ENCODE data around the gene KCNQ2. TPM values are rescaled to one million over a fixed set of nuclear protein-coding genes. Genes with fewer than 3 reads are reported as not detected.

The KCNQ2 gene
- total and polyA plus RNA-seq, 8 donors = 8.4 to 19.1 (median 14.1) TPM; not detected in 2

- no peak for ATAC-seq
- H3K27ac ChIP-seq = no peak overlapping the region
- peaks cover 0 to 67% of the 10 kb centered on the region in 2 donors for H3K27me3 ChIP-seq
- no peaks in the 10 kb centered on the region for H3K4me1 ChIP-seq
- no peak overlapping the region for H3K4me3 ChIP-seq
- no peaks in the 10 kb centered on the region for H3K9me3 ChIP-seq
- intact Hi-C loops (cut with DNase I) = no loop called here
- H3K36me3 ChIP-seq = no peaks in the 10 kb centered on the region
- TF ChIP-seq, protein P1, sequence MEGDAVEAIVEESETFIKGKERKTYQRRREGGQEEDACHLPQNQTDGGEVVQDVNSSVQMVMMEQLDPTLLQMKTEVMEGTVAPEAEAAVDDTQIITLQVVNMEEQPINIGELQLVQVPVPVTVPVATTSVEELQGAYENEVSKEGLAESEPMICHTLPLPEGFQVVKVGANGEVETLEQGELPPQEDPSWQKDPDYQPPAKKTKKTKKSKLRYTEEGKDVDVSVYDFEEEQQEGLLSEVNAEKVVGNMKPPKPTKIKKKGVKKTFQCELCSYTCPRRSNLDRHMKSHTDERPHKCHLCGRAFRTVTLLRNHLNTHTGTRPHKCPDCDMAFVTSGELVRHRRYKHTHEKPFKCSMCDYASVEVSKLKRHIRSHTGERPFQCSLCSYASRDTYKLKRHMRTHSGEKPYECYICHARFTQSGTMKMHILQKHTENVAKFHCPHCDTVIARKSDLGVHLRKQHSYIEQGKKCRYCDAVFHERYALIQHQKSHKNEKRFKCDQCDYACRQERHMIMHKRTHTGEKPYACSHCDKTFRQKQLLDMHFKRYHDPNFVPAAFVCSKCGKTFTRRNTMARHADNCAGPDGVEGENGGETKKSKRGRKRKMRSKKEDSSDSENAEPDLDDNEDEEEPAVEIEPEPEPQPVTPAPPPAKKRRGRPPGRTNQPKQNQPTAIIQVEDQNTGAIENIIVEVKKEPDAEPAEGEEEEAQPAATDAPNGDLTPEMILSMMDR (IDR thresholded peaks at IDR 0.05) = no peak
- no peak for DNase-seq
These were observed 67.2 kb downstream of the KCNQ2 start for GRCh38 chr20:63405102-63405730.

DNA sequence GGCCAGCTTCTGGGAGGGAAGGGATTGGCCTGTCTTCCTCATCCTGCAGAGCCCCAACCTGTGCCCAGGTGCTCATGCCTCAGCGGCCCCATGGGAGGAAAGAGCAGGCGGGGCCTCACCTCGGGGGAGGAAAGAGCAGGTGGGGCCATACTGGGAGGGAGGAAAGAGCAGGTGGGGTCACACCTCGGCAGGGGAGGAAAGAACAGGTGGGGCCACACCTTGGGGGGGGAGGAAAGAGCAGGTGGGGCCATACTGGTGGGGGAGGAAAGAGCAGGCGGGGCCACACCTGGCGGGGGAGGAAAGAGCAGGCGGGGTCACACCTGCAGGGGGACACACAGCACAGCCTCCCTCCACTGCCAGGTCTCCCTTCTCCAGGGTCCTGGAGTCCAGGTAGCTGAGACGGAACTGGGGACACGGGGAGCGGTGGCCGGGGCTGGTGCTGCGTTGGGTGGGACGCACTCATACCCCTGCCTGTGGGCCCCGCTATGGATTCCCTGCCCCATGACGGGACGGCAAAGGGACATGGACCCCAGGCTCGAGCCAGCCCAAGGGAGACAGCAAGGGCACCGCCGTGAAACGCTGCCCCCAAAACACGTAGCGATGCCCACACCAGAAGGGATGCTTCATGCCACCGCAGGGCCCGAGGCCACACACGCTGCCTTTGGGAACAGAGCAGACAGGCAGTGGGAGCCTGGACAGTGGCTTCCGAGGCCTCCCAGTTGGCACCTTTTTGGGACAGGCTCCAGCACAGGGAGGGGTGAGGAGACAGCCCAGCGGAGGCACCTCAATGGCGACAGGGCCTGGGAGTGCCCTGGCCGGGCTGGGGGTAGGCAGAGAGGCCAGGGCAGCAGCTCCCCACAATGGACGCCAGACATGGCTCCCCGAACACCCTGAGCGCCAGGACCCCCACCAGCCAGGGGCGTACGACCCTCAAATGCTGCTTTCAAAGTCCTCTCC is 68.0 kb downstream of the KCNQ2 start:
- no peaks in the 10 kb centered on the region for H3K9me3 ChIP-seq
- no peaks in the 10 kb centered on the region for H3K4me1 ChIP-seq
- ATAC-seq (no peak), DNase-seq (no peak)
- H3K4me3 ChIP-seq = no peak overlapping the region
- no peak overlapping the region for H3K27ac ChIP-seq
- H3K36me3 ChIP-seq = no peaks in the 10 kb centered on the region
- TF ChIP-seq, protein P1 (IDR thresholded peaks at IDR 0.05) = no peak
- intact Hi-C loops (cut with DNase I) = no loop called here
- peaks cover 0 to 71% of the 10 kb centered on the region in 2 donors for H3K27me3 ChIP-seq

DNA sequence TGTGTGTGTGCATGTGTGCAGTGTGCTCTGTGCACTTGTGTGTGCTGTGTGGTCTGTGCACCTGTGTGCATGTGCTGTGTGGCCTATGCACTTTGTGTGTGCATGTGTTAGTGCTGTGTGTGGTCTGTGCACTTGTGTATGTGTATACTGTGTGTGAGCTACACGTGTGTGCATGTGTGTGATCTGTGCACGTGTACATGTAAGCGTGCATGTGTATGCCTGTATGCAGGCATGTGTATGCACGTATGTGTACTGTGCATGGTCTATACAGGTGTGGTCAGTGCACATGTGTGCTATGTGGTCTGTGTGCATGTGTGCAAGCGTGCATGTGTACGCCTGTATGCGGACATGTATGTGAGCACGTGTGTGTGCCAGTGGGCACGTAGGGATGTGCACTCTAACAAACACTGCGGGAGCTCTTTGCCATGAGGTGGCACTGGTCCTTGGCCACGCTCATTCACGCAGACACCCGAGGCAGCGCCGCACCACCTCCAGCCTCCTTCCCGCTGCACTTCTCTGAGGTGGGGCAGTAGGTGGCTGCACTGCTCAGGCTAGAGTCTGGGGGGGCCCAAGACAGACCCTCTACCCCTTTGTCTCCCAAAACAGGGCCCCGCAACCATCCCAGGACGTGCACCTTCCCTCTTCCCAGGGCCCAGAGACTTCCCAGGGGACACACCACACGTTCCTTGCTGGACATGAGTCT is 68.9 kb downstream of the KCNQ2 start:
- H3K36me3 ChIP-seq = no peaks in the 10 kb centered on the region
- TF ChIP-seq, protein P1 (IDR thresholded peaks at IDR 0.05) = no peak
- ATAC-seq (no peak), DNase-seq (no peak)
- peaks cover 0 to 80% of the 10 kb centered on the region in 2 donors for H3K27me3 ChIP-seq
- H3K27ac ChIP-seq = no peak overlapping the region
- H3K9me3 ChIP-seq = no peaks in the 10 kb centered on the region
- H3K4me1 ChIP-seq = no peaks in the 10 kb centered on the region
- H3K4me3 ChIP-seq = no peak overlapping the region
- intact Hi-C loops (cut with DNase I) = no loop called here

- H3K36me3 ChIP-seq = no peaks in the 10 kb centered on the region
- H3K9me3 ChIP-seq = no peaks in the 10 kb centered on the region
- DNase-seq (no peak), ATAC-seq (no peak)
- TF ChIP-seq, protein P1 (IDR thresholded peaks at IDR 0.05) = no peak
- H3K27ac ChIP-seq = no peak overlapping the region
- H3K27me3 ChIP-seq = peaks cover 0 to 86% of the 10 kb centered on the region in 2 donors
- no peak overlapping the region for H3K4me3 ChIP-seq
- H3K4me1 ChIP-seq = no peaks in the 10 kb centered on the region
- intact Hi-C loops (cut with DNase I) = no loop called here
These were observed 69.6 kb downstream of the KCNQ2 start for GRCh38 chr20:63402860-63403220.
